H1 (cell line): ENCODE data around the gene CACNA2D1. TPM values are rescaled to one million over a fixed set of nuclear protein-coding genes. Genes with fewer than 3 reads are reported as not detected.

Experiments used
- CTCF ChIA-PET: fragments of 300-600 bp; sonication (Branson Sonifier 250); formaldehyde crosslinking; loops from one replicate; lab custom pipeline; 2021; ENCODE audit not compliant: partially characterized antibody; lab: Charles Lee
- POLR2A ChIA-PET: fragments of 300-600 bp; sonication (Branson Sonifier 250); formaldehyde crosslinking; loops from one replicate; lab custom pipeline; 2021; ENCODE audit warnings: inconsistent platforms; ENCODE audit not compliant: partially characterized antibody; lab: Charles Lee
- DNase-seq, 2 experiments: peaks; one replicate each; pipeline versions ENCODE4 v3.0.0 to v3.0.0-alpha.2; 2010 to 2022; ENCODE audit warnings: low spot score in 2 of 2, low read depth in 1 of 2, mixed read lengths in 1 of 2
- FAIRE-seq: peaks from 2 replicates; lab custom pipeline; 2011; peaks lifted over from hg19 to GRCh38; lab: Jason Lieb, UNC
- H2AFZ ChIP-seq: 2 replicates; pipeline ENCODE4 v1.8.1; 2012; ENCODE audit warnings: low read length, inconsistent platforms
- H2AK5ac ChIP-seq: 2 replicates; pipeline ENCODE4 v1.6.1; 2013; ENCODE audit warnings: low read depth, low read length
- H2BK120ac ChIP-seq: replicated peaks from 2 replicates; pipeline ENCODE3; 2013; ENCODE audit warnings: low read depth, low read length, inconsistent platforms
- H2BK12ac ChIP-seq: 2 replicates; pipeline ENCODE4 v1.6.1; 2013; ENCODE audit warnings: low read depth, low read length
- H2BK15ac ChIP-seq: 2 replicates; pipeline ENCODE4 v1.6.1; 2013; ENCODE audit warnings: low read length
- H2BK20ac ChIP-seq: 2 replicates; pipeline ENCODE4 v1.6.1; 2013; ENCODE audit warnings: low read length
- H2BK5ac ChIP-seq: 2 replicates; pipeline ENCODE4 v1.6.1; 2013; ENCODE audit warnings: low read depth, low read length
- H3K14ac ChIP-seq: 2 replicates; pipeline ENCODE4 v1.6.1; 2013; ENCODE audit warnings: inconsistent platforms; ENCODE audit not compliant: insufficient read length
- H3K18ac ChIP-seq: 2 replicates; pipeline ENCODE4 v1.6.1; 2013; ENCODE audit warnings: low read length; ENCODE audit errors: extremely low read depth
- H3K23ac ChIP-seq: 2 replicates; pipeline ENCODE4 v1.6.1; 2013; ENCODE audit warnings: inconsistent platforms; ENCODE audit not compliant: insufficient read length
- H3K23me2 ChIP-seq: 2 replicates; pipeline ENCODE4 v1.6.1; 2013; ENCODE audit warnings: low read depth, low read length
- H3K27ac ChIP-seq: 2 replicates; pipeline ENCODE4 v1.6.1; 2011; ENCODE audit warnings: low read depth, low read length, inconsistent platforms
- H3K27me3 ChIP-seq, 4 experiments: replicated peaks in 1 of 4; 1 replicate in 1 of 4; 2 replicates in 3 of 4; pipeline versions ENCODE4 v1.6.1 to v1.8.1; 2011 to 2013; ENCODE audit warnings: low read length in 3 of 4, mild to moderate bottlenecking in 3 of 4, inconsistent platforms in 2 of 4, mixed read lengths in 2 of 4, moderate library complexity in 1 of 4; ENCODE audit not compliant: control insufficient read depth in 3 of 4, insufficient read depth in 3 of 4; ENCODE audit errors: extremely low read depth in 1 of 4
- H3K36me3 ChIP-seq, 4 experiments: 2 replicates each; pipeline versions ENCODE4 v1.6.1 to v1.8.1; 2011 to 2013; ENCODE audit warnings: mild to moderate bottlenecking in 4 of 4, low read length in 3 of 4, moderate library complexity in 2 of 4, control low read depth in 1 of 4, inconsistent platforms in 1 of 4; ENCODE audit not compliant: insufficient read depth in 4 of 4, control insufficient read depth in 2 of 4
- H3K4ac ChIP-seq: replicated peaks from 2 replicates; pipeline ENCODE3; 2013; ENCODE audit warnings: low read length, low read depth, mixed read lengths, inconsistent platforms; ENCODE audit not compliant: insufficient read length
- H3K4me1 ChIP-seq, 4 experiments: replicated peaks in 1 of 4; 1 replicate in 1 of 4; 2 replicates in 3 of 4; pipeline versions ENCODE4 v1.6.1 to v1.8.1; 2011 to 2013; ENCODE audit warnings: low read length in 3 of 4, inconsistent platforms in 2 of 4, mixed read lengths in 1 of 4; ENCODE audit not compliant: insufficient read depth in 4 of 4, control insufficient read depth in 3 of 4
- H3K4me2 ChIP-seq, 2 experiments: 2 replicates each; pipeline versions ENCODE4 v1.6.1 to v1.8.1; 2011 to 2013; ENCODE audit warnings: low read depth in 2 of 2, low read length in 2 of 2, control low read depth in 1 of 2, inconsistent platforms in 1 of 2, mild to moderate bottlenecking in 1 of 2; ENCODE audit not compliant: insufficient read depth in 1 of 2
- H3K4me3 ChIP-seq, 4 experiments: fragments of 200-600, 300-600 bp in 1 of 4; sonication (generic), shearing (Covaris generic), sonication (Bioruptor Twin) in 1 of 4; 2 replicates each; pipeline versions ENCODE4 v1.5.1 to v1.8.1; 2011 to 2016; ENCODE audit warnings: low read length in 4 of 4, low read depth in 3 of 4, control low read depth in 2 of 4, inconsistent platforms in 2 of 4, mild to moderate bottlenecking in 2 of 4, mixed read lengths in 1 of 4, moderate library complexity in 1 of 4; ENCODE audit not compliant: insufficient read depth in 2 of 4; ENCODE audit errors: extremely low read depth in 1 of 4
- H3K56ac ChIP-seq: replicated peaks from 2 replicates; pipeline ENCODE3; 2013; ENCODE audit warnings: low read depth, mild to moderate bottlenecking, mixed read lengths, low read length, inconsistent platforms; ENCODE audit not compliant: insufficient read length
- H3K79me1 ChIP-seq: 2 replicates; pipeline ENCODE4 v1.6.1; 2013; ENCODE audit warnings: low read depth, low read length, control low read depth
- H3K79me2 ChIP-seq, 2 experiments: 2 replicates each; pipeline versions ENCODE4 v1.6.1 to v1.8.1; 2012 to 2013; ENCODE audit warnings: low read length in 2 of 2, mild to moderate bottlenecking in 2 of 2, inconsistent platforms in 1 of 2; ENCODE audit not compliant: insufficient read depth in 2 of 2, control insufficient read depth in 1 of 2
- H3K9ac ChIP-seq, 4 experiments: replicated peaks in 1 of 4; 1 replicate in 1 of 4; 2 replicates in 3 of 4; pipeline versions ENCODE4 v1.6.1 to v1.8.1; 2011 to 2013; ENCODE audit warnings: low read depth in 3 of 4, low read length in 3 of 4, control low read depth in 2 of 4, mild to moderate bottlenecking in 2 of 4, moderate library complexity in 2 of 4, inconsistent platforms in 1 of 4; ENCODE audit errors: extremely low read depth in 1 of 4
- H3K9me3 ChIP-seq, 2 experiments: 2 replicates each; pipeline versions ENCODE4 v1.6.1 to v1.8.1; 2012 to 2013; ENCODE audit warnings: mild to moderate bottlenecking in 2 of 2, moderate library complexity in 2 of 2, control low read depth in 1 of 2, inconsistent platforms in 1 of 2, low read depth in 1 of 2, low read length in 1 of 2, mixed read lengths in 1 of 2; ENCODE audit not compliant: insufficient read depth in 2 of 2
- H4K20me1 ChIP-seq, 2 experiments: replicated peaks in 1 of 2; 2 replicates each; pipeline versions ENCODE3 to v1.8.1; 2011 to 2013; ENCODE audit warnings: inconsistent platforms in 2 of 2, low read length in 2 of 2, mild to moderate bottlenecking in 1 of 2; ENCODE audit not compliant: insufficient read depth in 2 of 2, control insufficient read depth in 1 of 2
- H4K5ac ChIP-seq: 2 replicates; pipeline ENCODE4 v1.6.1; 2013; ENCODE audit warnings: low read length, low read depth, mixed read lengths, inconsistent platforms; ENCODE audit not compliant: insufficient read length
- H4K8ac ChIP-seq: 2 replicates; pipeline ENCODE4 v1.8.0; 2013; ENCODE audit warnings: mild to moderate bottlenecking, moderate library complexity, low read length, inconsistent platforms; ENCODE audit not compliant: insufficient read depth; ENCODE audit errors: extremely low read depth
- H4K91ac ChIP-seq: replicated peaks from 2 replicates; pipeline ENCODE3; 2013; ENCODE audit warnings: low read length, mixed read lengths, inconsistent platforms; ENCODE audit not compliant: insufficient read length
- EZH2 ChIP-seq: fragments of 200-600 bp; sonication (generic); IDR thresholded peaks from 2 replicates; pipeline ENCODE4 v1.7.1; 2012; ENCODE audit warnings: low read depth, mild to moderate bottlenecking, moderate library complexity, low read length, inconsistent platforms; ENCODE audit not compliant: severe bottlenecking
- MAFK ChIP-seq: IDR thresholded peaks from 2 replicates; pipeline ENCODE4 v1.6.1; 2012; ENCODE audit warnings: low read depth, mild to moderate bottlenecking, improper control_type of control experiment, low read length
- TAF7 ChIP-seq: optimal IDR thresholded peaks from 2 replicates; pipeline ENCODE3; 2011; ENCODE audit warnings: low read depth, mild to moderate bottlenecking, inconsistent platforms, low read length, moderate library complexity, borderline replicate concordance
- WGBS, 2 experiments: shearing (Covaris generic) in 1 of 2; methylation state at CpG; one replicate each; pipeline versions ENCODE4 v1.1.6 to v1.1.7; 2013 to 2015; ENCODE audit warnings: low lambda C conversion rate in 2 of 2, mixed read lengths in 2 of 2, inconsistent platforms in 1 of 2, low coverage in 1 of 2, missing lambda C conversion rate in 1 of 2; ENCODE audit not compliant: insufficient replicate concordance in 2 of 2, insufficient coverage in 1 of 2, insufficient read length in 1 of 2; ENCODE audit errors: extremely low coverage in 1 of 2, missing lambda C conversion rate in 1 of 2; 5-methylcytosine and 5-hydroxymethylcytosine counted together
- polyA plus RNA-seq, 7 experiments: library from polyadenylated mRNA; depleted of rRNA in 3 of 7; stranded (reverse) in 5 of 7; unstranded in 2 of 7; fragments of >200 nt in 5 of 7; fragments of 200-250 nt in 2 of 7; gene quantifications; 1 replicate in 5 of 7; 2 replicates in 1 of 7; 4 replicates in 1 of 7; pipeline versions ENCODE4 v1.2.1 to v1.2.3, GENCODE V29; 2011 to 2013; ENCODE audit warnings: missing spikeins in 2 of 7, mixed read lengths in 2 of 7
- total RNA-seq: library from RNA; stranded (reverse); fragmentation: NEBNext Ultra II Directional; extraction: Animal tissue kit (Norgen Biotek cat#: 25700); gene quantifications from 2 replicates; pipeline ENCODE4 v1.2.1, GENCODE V29; 2021

CACNA2D1 gene
- total and polyA plus RNA-seq, 2 of the 8 experiments (the other 6 are each of a cell fraction or from before 2014, with no cell fraction given): 4.3 to 27.3 TPM

GRCh38 chr7:82210416-82211184 is 233.0 kb downstream of the CACNA2D1 start:
- no peak overlapping the region for H3K14ac ChIP-seq
- no peak overlapping the region for H2AFZ ChIP-seq
- no peak overlapping the region for H3K18ac ChIP-seq
- H3K4me3 ChIP-seq: no peak overlapping the region
- no peak overlapping the region for H3K9ac ChIP-seq
- no peak overlapping the region for H4K5ac ChIP-seq
- no peak overlapping the region for H4K8ac ChIP-seq
- DNase-seq (no peak), FAIRE-seq (no peak)
- no peaks in the 10 kb centered on the region for H3K27me3 ChIP-seq
- no peak overlapping the region for H2BK5ac ChIP-seq
- H3K4ac ChIP-seq: no peak overlapping the region
- no peak overlapping the region for H2BK15ac ChIP-seq
- no peak overlapping the region for H2BK120ac ChIP-seq
- no peak overlapping the region for H3K4me2 ChIP-seq
- 86% methylated on average over 2 of the region's 2 CpGs; no CpG with 5 or more reads in 1 of the 2 experiments for WGBS, 2 experiments
- H3K79me2 ChIP-seq: no peaks in the 10 kb centered on the region
- no peaks in the 10 kb centered on the region for H3K23me2 ChIP-seq
- CTCF ChIA-PET: interaction anchor here (1.0 kb wide), 1 partner anchor 14 kb away, joined by 3 read pairs; no protein-coding TSS in a partner anchor
- H3K36me3 ChIP-seq: no peaks in the 10 kb centered on the region
- no peaks in the 10 kb centered on the region for H3K4me1 ChIP-seq
- POLR2A ChIA-PET: interaction anchor here (0.8 kb wide), 1 partner anchor 179 kb away, joined by 3 read pairs; no protein-coding TSS in a partner anchor
- H2BK12ac ChIP-seq: no peak overlapping the region
- H2AK5ac ChIP-seq: no peak overlapping the region
- no peak overlapping the region for H3K56ac ChIP-seq
- H3K9me3 ChIP-seq: no peaks in the 10 kb centered on the region
- no peak overlapping the region for H3K27ac ChIP-seq
- H2BK20ac ChIP-seq: no peak overlapping the region
- H3K79me1 ChIP-seq: no peaks in the 10 kb centered on the region
- H4K20me1 ChIP-seq: no peaks in the 10 kb centered on the region
- H4K91ac ChIP-seq: no peak overlapping the region
- no peak overlapping the region for H3K23ac ChIP-seq
- no peak for TF ChIP-seq TAF7
- no peak for TF ChIP-seq EZH2
- TF ChIP-seq MAFK: no peak
